ENCODE measurements around the gene ALDH1A1. TPM values are rescaled to one million over a fixed set of nuclear protein-coding genes. Genes with fewer than 3 reads are reported as not detected.

Gene ALDH1A1
- total RNA-seq, 1 donor from 2014 or later, result not detected

- intact Hi-C loops (cut with micrococcal nuclease), result loop anchor here (5.0 to 10.0 kb wide), 3 partner anchors 167 to 325 kb away; no protein-coding TSS in a partner anchor
These were observed 95.2 kb downstream of the ALDH1A1 start for GRCh38 chr9:72857624-72857996.

- intact Hi-C loops (cut with micrococcal nuclease), result loop anchor here (5.0 to 10.0 kb wide), 3 partner anchors 168 to 325 kb away; no protein-coding TSS in a partner anchor
These were observed 95.8 kb downstream of the ALDH1A1 start for GRCh38 chr9:72856972-72857623.

- intact Hi-C loops (cut with micrococcal nuclease), result loop anchor here (5.0 to 10.0 kb wide), 3 partner anchors 169 to 326 kb away; no protein-coding TSS in a partner anchor
These were observed 96.8 kb downstream of the ALDH1A1 start for GRCh38 chr9:72855890-72856523.

GRCh38 chr9:72855321-72855720, 97.5 kb downstream of the ALDH1A1 start:
- intact Hi-C loops (cut with micrococcal nuclease), result loop anchor here (5.0 to 10.0 kb wide), 3 partner anchors 169 to 327 kb away; no protein-coding TSS in a partner anchor

Other genes with a start within 250 kb of the ALDH1A1 start
- 200 and 207 TPM in 2 replicates for gene ANXA1, start 198.8 kb upstream of the ALDH1A1 start, total RNA-seq

All from T-helper 2 cell treated with Interferon-gamma antibody and Interleukin-4, amounts not matched to agents 100 ng/mL and 5 ng/mL, for 36 hours (primary cell).